ENCODE results near the gene KAZN. TPM values are rescaled to one million over a fixed set of nuclear protein-coding genes. Genes with fewer than 3 reads are reported as not detected.

KAZN gene
- total RNA-seq, 1 donor from 2014 or later = 9.4 TPM

GRCh38 chr1:14748977-14749376 is 150.5 kb downstream of the KAZN start:
- FAIRE-seq (no peak), DNase-seq (ENCODE audit: low read depth) (no peak)
- Histone ChIP-seq H3K9ac (ENCODE audit: low read length) (no peak overlapping the region), H3K79me2 (ENCODE audit: insufficient read depth, low read length) (no peaks in the 10 kb centered on the region), H3K4me2 (ENCODE audit: low read length) (no peak overlapping the region), H3K27me3 (ENCODE audit: insufficient read depth, low read length) (no peaks in the 10 kb centered on the region), H3K36me3 (ENCODE audit: insufficient read depth, low read length) (no peaks in the 10 kb centered on the region), H3K27ac (ENCODE audit: low read depth, low read length) (no peak overlapping the region), H3K4me3 (ENCODE audit: insufficient read depth, low read depth, low read length) (no peak overlapping the region), H3K9me3 (ENCODE audit: insufficient read depth, low read depth, low read length) (no peaks in the 10 kb centered on the region), H4K20me1 (ENCODE audit: insufficient read depth, low read length) (no peaks in the 10 kb centered on the region), H2AFZ (ENCODE audit: low read depth, low read length) (no peak overlapping the region), H3K4me1 (ENCODE audit: insufficient read depth, low read length) (no peaks in the 10 kb centered on the region)
- Mint-ChIP-seq H3K4me1 (ENCODE audit: low read depth, unreplicated experiment) (peaks cover 7% of the 10 kb centered on the region), H3K4me3 (ENCODE audit: unreplicated experiment) (no peak overlapping the region), H3K27me3 (ENCODE audit: low read depth, unreplicated experiment) (no peaks in the 10 kb centered on the region), H3K27ac (ENCODE audit: unreplicated experiment) (no peak overlapping the region), H3K9me3 (ENCODE audit: unreplicated experiment) (peaks cover 2% of the 10 kb centered on the region), H3K36me3 (ENCODE audit: low read depth, unreplicated experiment) (no peaks in the 10 kb centered on the region)
- TF ChIP-seq CTCF (IDR thresholded peaks at IDR 0.05; ENCODE audit: insufficient read depth, low read depth, low read length) = no peak
- no peak for TF ChIP-seq EZH2 (IDR thresholded peaks at IDR 0.05; ENCODE audit: insufficient read depth, low read length)

- no peak for FAIRE-seq
- no peaks in the 10 kb centered on the region for H3K4me1 ChIP-seq (ENCODE audit: insufficient read depth, low read length)
- H3K9me3 ChIP-seq (ENCODE audit: insufficient read depth, low read depth, low read length) = no peaks in the 10 kb centered on the region
- Mint-ChIP-seq H3K9me3 (ENCODE audit: unreplicated experiment) (peaks cover 2% of the 10 kb centered on the region), H3K4me1 (ENCODE audit: low read depth, unreplicated experiment) (peaks cover 7% of the 10 kb centered on the region), H3K27me3 (ENCODE audit: low read depth, unreplicated experiment) (no peaks in the 10 kb centered on the region), H3K4me3 (ENCODE audit: unreplicated experiment) (no peak overlapping the region), H3K27ac (ENCODE audit: unreplicated experiment) (no peak overlapping the region), H3K36me3 (ENCODE audit: low read depth, unreplicated experiment) (no peaks in the 10 kb centered on the region)
- H4K20me1 ChIP-seq (ENCODE audit: insufficient read depth, low read length) = no peaks in the 10 kb centered on the region
- H3K4me2 ChIP-seq (ENCODE audit: low read length) = no peak overlapping the region
- H3K27ac ChIP-seq (ENCODE audit: low read depth, low read length) = no peak overlapping the region
- no peaks in the 10 kb centered on the region for H3K27me3 ChIP-seq (ENCODE audit: insufficient read depth, low read length)
- TF ChIP-seq EZH2 (IDR thresholded peaks at IDR 0.05; ENCODE audit: insufficient read depth, low read length) (no peak), CTCF (IDR thresholded peaks at IDR 0.05; ENCODE audit: insufficient read depth, low read depth, low read length) (no peak)
- no peak for DNase-seq (ENCODE audit: low read depth)
- H3K4me3 ChIP-seq (ENCODE audit: insufficient read depth, low read depth, low read length) = no peak overlapping the region
- no peaks in the 10 kb centered on the region for H3K36me3 ChIP-seq (ENCODE audit: insufficient read depth, low read length)
- no peak overlapping the region for H2AFZ ChIP-seq (ENCODE audit: low read depth, low read length)
- H3K9ac ChIP-seq (ENCODE audit: low read length) = no peak overlapping the region
- no peaks in the 10 kb centered on the region for H3K79me2 ChIP-seq (ENCODE audit: insufficient read depth, low read length)
These were observed 152.0 kb downstream of the KAZN start for GRCh38 chr1:14750490-14750889.

- Histone ChIP-seq H3K9ac (ENCODE audit: low read length) (no peak overlapping the region), H3K9me3 (ENCODE audit: insufficient read depth, low read depth, low read length) (no peaks in the 10 kb centered on the region), H3K79me2 (ENCODE audit: insufficient read depth, low read length) (no peaks in the 10 kb centered on the region), H3K27ac (ENCODE audit: low read depth, low read length) (no peak overlapping the region), H3K4me1 (ENCODE audit: insufficient read depth, low read length) (no peaks in the 10 kb centered on the region), H4K20me1 (ENCODE audit: insufficient read depth, low read length) (no peaks in the 10 kb centered on the region), H2AFZ (ENCODE audit: low read depth, low read length) (no peak overlapping the region), H3K4me2 (ENCODE audit: low read length) (no peak overlapping the region), H3K36me3 (ENCODE audit: insufficient read depth, low read length) (no peaks in the 10 kb centered on the region), H3K4me3 (ENCODE audit: insufficient read depth, low read depth, low read length) (no peak overlapping the region), H3K27me3 (ENCODE audit: insufficient read depth, low read length) (peaks cover 15% of the 10 kb centered on the region)
- Mint-ChIP-seq H3K36me3 (ENCODE audit: low read depth, unreplicated experiment) (no peaks in the 10 kb centered on the region), H3K27me3 (ENCODE audit: low read depth, unreplicated experiment) (peaks cover 23% of the 10 kb centered on the region), H3K4me3 (ENCODE audit: unreplicated experiment) (no peak overlapping the region), H3K4me1 (ENCODE audit: low read depth, unreplicated experiment) (peaks cover 2% of the 10 kb centered on the region), H3K9me3 (ENCODE audit: unreplicated experiment) (no peaks in the 10 kb centered on the region), H3K27ac (ENCODE audit: unreplicated experiment) (no peak overlapping the region)
- no peak for FAIRE-seq
- no peak for DNase-seq (ENCODE audit: low read depth)
- TF ChIP-seq EZH2 (IDR thresholded peaks at IDR 0.05; ENCODE audit: insufficient read depth, low read length) = no peak
- TF ChIP-seq CTCF (IDR thresholded peaks at IDR 0.05; ENCODE audit: insufficient read depth, low read depth, low read length) = no peak
These were observed 157.2 kb downstream of the KAZN start for GRCh38 chr1:14755518-14756252.
